Urothelium cell line (cell line): ENCODE measurements around the gene PLEKHG4B.

ENCODE experiments used
- DNase-seq: peaks from one replicate; pipeline ENCODE4 v3.0.0; 2011; ENCODE audit warnings: low spot score, mixed read lengths
- FAIRE-seq: peaks from 2 replicates; lab custom pipeline; 2011; peaks lifted over from hg19 to GRCh38; lab: Jason Lieb, UNC

PLEKHG4B gene

GRCh38 chr5:167982-168660 is 76.2 kb downstream of the PLEKHG4B start:
- DNase-seq, result peak; percentile 35
- no peak for FAIRE-seq

GRCh38 chr5:169071-169727 is 77.2 kb downstream of the PLEKHG4B start:
- no peak for FAIRE-seq

GRCh38 chr5:169728-170094 is 77.7 kb downstream of the PLEKHG4B start:
- no peak for FAIRE-seq

More at GRCh38 chr5:169071-169727, 77.2 kb downstream of the PLEKHG4B start:
- no peak for DNase-seq

GRCh38 chr5:170971-171800 is 79.2 kb downstream of the PLEKHG4B start:
- DNase-seq, result no peak
- FAIRE-seq, result no peak

More at GRCh38 chr5:169728-170094, 77.7 kb downstream of the PLEKHG4B start:
- DNase-seq, result no peak

GRCh38 chr5:171801-172331 is 79.9 kb downstream of the PLEKHG4B start:
- DNase-seq (no peak), FAIRE-seq (no peak)

- FAIRE-seq (no peak), DNase-seq (no peak)
Observed at GRCh38 chr5:172421-172820, 80.5 kb downstream of the PLEKHG4B start.

- no peak for DNase-seq
- FAIRE-seq, result peak; percentile 27
Observed at GRCh38 chr5:172841-173251, 80.9 kb downstream of the PLEKHG4B start.

GRCh38 chr5:173392-174290 is 81.7 kb downstream of the PLEKHG4B start:
- no peak for DNase-seq

GRCh38 chr5:174291-174600 is 82.3 kb downstream of the PLEKHG4B start:
- DNase-seq (no peak), FAIRE-seq (no peak)

More at GRCh38 chr5:173392-174290, 81.7 kb downstream of the PLEKHG4B start:
- FAIRE-seq, result peak; percentile 68

- no peak for DNase-seq
Observed at GRCh38 chr5:174876-175465, 83.0 kb downstream of the PLEKHG4B start.

GRCh38 chr5:176296-176823 is 84.4 kb downstream of the PLEKHG4B start:
- FAIRE-seq, result no peak
- no peak for DNase-seq

More at GRCh38 chr5:174876-175465, 83.0 kb downstream of the PLEKHG4B start:
- no peak for FAIRE-seq

GRCh38 chr5:178110-178509 is 86.1 kb downstream of the PLEKHG4B start:
- DNase-seq (no peak), FAIRE-seq (no peak)

- DNase-seq (no peak), FAIRE-seq (no peak)
Observed at GRCh38 chr5:179401-179800, 87.4 kb downstream of the PLEKHG4B start.

- FAIRE-seq, result no peak
- DNase-seq, result no peak
Observed at GRCh38 chr5:180286-180918, 88.4 kb downstream of the PLEKHG4B start.

- DNase-seq, result no peak
- FAIRE-seq, result no peak
Observed at GRCh38 chr5:181160-181559, 89.2 kb downstream of the PLEKHG4B start.

GRCh38 chr5:181566-181965 is 89.6 kb downstream of the PLEKHG4B start:
- FAIRE-seq (no peak), DNase-seq (no peak)

GRCh38 chr5:182126-182525 is 90.2 kb downstream of the PLEKHG4B start:
- no peak for DNase-seq
- no peak for FAIRE-seq

- no peak for FAIRE-seq
- no peak for DNase-seq
Observed at GRCh38 chr5:184471-184870, 92.5 kb downstream of the PLEKHG4B start.
